Measurements from ENCODE around the gene CAPN1. TPM values are rescaled to one million over a fixed set of nuclear protein-coding genes. Genes with fewer than 3 reads are reported as not detected.
A peak's percentile ranks its signal among the peaks of the same experiment; 100 is the strongest.

Gene CAPN1
- polyA plus RNA-seq, 1 donor from 2014 or later: 102 TPM

GRCh38 chr11:65135633-65136145 is 46.0 kb upstream of the CAPN1 start:
- TF ChIP-seq RAD21 (conservative IDR thresholded peaks at IDR 0.05) (no peak), CTCF (IDR thresholded peaks at IDR 0.05; ENCODE audit: poor library complexity, severe bottlenecking) (no peak), REST (IDR thresholded peaks at IDR 0.05; ENCODE audit: borderline replicate concordance) (no peak), POLR2AphosphoS5 (IDR thresholded peaks at IDR 0.05) (no peak), EZH2 (IDR thresholded peaks at IDR 0.05; ENCODE audit: borderline replicate concordance, insufficient read depth, low read length, poor library complexity, severe bottlenecking) (no peak), EP300 (conservative IDR thresholded peaks at IDR 0.05; ENCODE audit: poor library complexity, severe bottlenecking) (no peak), MXI1 (conservative IDR thresholded peaks at IDR 0.05; ENCODE audit: poor library complexity, severe bottlenecking) (no peak), SMC3 (conservative IDR thresholded peaks at IDR 0.05; ENCODE audit: poor library complexity) (no peak), TAF1 (IDR thresholded peaks at IDR 0.05; ENCODE audit: low read depth) (no peak)
- Histone ChIP-seq H3K36me3 (ENCODE audit: insufficient read depth, low read length) (no peaks in the 10 kb centered on the region), H2AFZ (ENCODE audit: low read depth, low read length) (peak overlapping the region; percentile 87), H3K27me3 (ENCODE audit: insufficient read depth, low read depth, low read length) (no peaks in the 10 kb centered on the region), H3K9ac (ENCODE audit: low read length) (peak overlapping the region; percentile 97), H3K79me2 (replicated peaks; ENCODE audit: insufficient read depth, low read length) (peaks cover 16% of the 10 kb centered on the region), H3F3A (ENCODE audit: insufficient read depth, low read length, poor library complexity, severe bottlenecking) (peaks cover 5% of the 10 kb centered on the region), H3K27ac (ENCODE audit: low read length) (peak overlapping the region; percentile 98), H4K20me1 (ENCODE audit: insufficient read depth) (no peaks in the 10 kb centered on the region), H3K4me3 (ENCODE audit: low read length) (peak overlapping the region; percentile 100), H3K4me2 (ENCODE audit: low read length) (peak overlapping the region; percentile 92), H3K9me2 (ENCODE audit: insufficient read depth, low read length) (no peaks in the 10 kb centered on the region), H3K9me3 (ENCODE audit: low read length) (no peaks in the 10 kb centered on the region)

GRCh38 chr11:65136515-65137096 is 45.1 kb upstream of the CAPN1 start:
- Histone ChIP-seq H4K20me1 (ENCODE audit: insufficient read depth) (no peaks in the 10 kb centered on the region), H3K27me3 (ENCODE audit: insufficient read depth, low read depth, low read length) (peaks cover 4% of the 10 kb centered on the region), H3K79me2 (replicated peaks; ENCODE audit: insufficient read depth, low read length) (peaks cover 16% of the 10 kb centered on the region), H3K4me2 (ENCODE audit: low read length) (no peak overlapping the region), H2AFZ (ENCODE audit: low read depth, low read length) (no peak overlapping the region), H3K9ac (ENCODE audit: low read length) (no peak overlapping the region), H3K9me3 (ENCODE audit: low read length) (no peaks in the 10 kb centered on the region), H3K9me2 (ENCODE audit: insufficient read depth, low read length) (no peaks in the 10 kb centered on the region), H3K4me3 (ENCODE audit: low read length) (no peak overlapping the region), H3K27ac (ENCODE audit: low read length) (no peak overlapping the region), H3F3A (ENCODE audit: insufficient read depth, low read length, poor library complexity, severe bottlenecking) (peaks cover 5% of the 10 kb centered on the region), H3K36me3 (ENCODE audit: insufficient read depth, low read length) (no peaks in the 10 kb centered on the region)
- TF ChIP-seq EP300 (conservative IDR thresholded peaks at IDR 0.05; ENCODE audit: poor library complexity, severe bottlenecking): no peak
- TF ChIP-seq MXI1 (conservative IDR thresholded peaks at IDR 0.05; ENCODE audit: poor library complexity, severe bottlenecking): no peak
- no peak for TF ChIP-seq TAF1 (IDR thresholded peaks at IDR 0.05; ENCODE audit: low read depth)
